ENCODE results near the gene PPP1R7.
"Not testable (repeated sequence)": the region's sequence is repeated elsewhere in the genome, so short reads cannot be mapped to it uniquely, and the experiment has no call there.

Gene PPP1R7

GRCh38 chr2:241177526-241178334 lies 27.5 kb downstream of the PPP1R7 start:
- no peak for DNase-seq

- no peak for DNase-seq
These were observed 28.7 kb downstream of the PPP1R7 start for GRCh38 chr2:241178961-241179360.

GRCh38 chr2:241179899-241180298 lies 29.6 kb downstream of the PPP1R7 start:
- DNase-seq, result no peak

GRCh38 chr2:241180495-241180894 lies 30.2 kb downstream of the PPP1R7 start:
- DNase-seq, result no peak

- DNase-seq, result no peak
These were observed 31.9 kb downstream of the PPP1R7 start for GRCh38 chr2:241182126-241182525.

GRCh38 chr2:241182531-241183133 lies 32.4 kb downstream of the PPP1R7 start:
- DNase-seq, result no peak

- DNase-seq, result no peak
These were observed 33.0 kb downstream of the PPP1R7 start for GRCh38 chr2:241183221-241183620.

- no peak for DNase-seq
These were observed 34.6 kb downstream of the PPP1R7 start for GRCh38 chr2:241184901-241185300.

- no peak for DNase-seq
These were observed 35.7 kb downstream of the PPP1R7 start for GRCh38 chr2:241185961-241186360.

- no peak for DNase-seq
These were observed 37.0 kb downstream of the PPP1R7 start for GRCh38 chr2:241187101-241187917.

- DNase-seq, result no peak
These were observed 37.6 kb downstream of the PPP1R7 start for GRCh38 chr2:241187918-241188234.

GRCh38 chr2:241188361-241189092 lies 38.3 kb downstream of the PPP1R7 start, which contains the start of gene ANO7:
TSS of gene ANO7 (plus strand) at chr2:241188677. CDS start at chr2:241190064, 1,387 bp downstream.
- no peak for DNase-seq

- DNase-seq, result no peak
These were observed 39.0 kb downstream of the PPP1R7 start for GRCh38 chr2:241189093-241189855.

GRCh38 chr2:241189856-241190201 lies 39.6 kb downstream of the PPP1R7 start:
- DNase-seq, result no peak

- DNase-seq, result no peak
These were observed 40.2 kb downstream of the PPP1R7 start for GRCh38 chr2:241190291-241190981.

- no peak for DNase-seq
These were observed 40.8 kb downstream of the PPP1R7 start for GRCh38 chr2:241191081-241191480.

GRCh38 chr2:241193271-241193670 lies 43.0 kb downstream of the PPP1R7 start:
- no peak for DNase-seq

- DNase-seq, result no peak
These were observed 44.5 kb downstream of the PPP1R7 start for GRCh38 chr2:241194811-241195210.

- DNase-seq, result no peak
These were observed 45.4 kb downstream of the PPP1R7 start for GRCh38 chr2:241195506-241196130.

GRCh38 chr2:241197246-241197645 lies 47.0 kb downstream of the PPP1R7 start:
- DNase-seq, result not testable (repeated sequence)

- no peak for DNase-seq
These were observed 47.7 kb downstream of the PPP1R7 start for GRCh38 chr2:241197947-241198346.
